ENCODE data around the gene SEPTIN10.
A peak's percentile ranks its signal among the peaks of the same experiment; 100 is the strongest.

Gene SEPTIN10

GRCh38 chr2:109614715-109615636 is 1.2 kb upstream of the SEPTIN10 start:
- peak overlapping the region; percentile 99 for H3K23ac ChIP-seq (ENCODE audit: low read depth, low read length, poor library complexity)
- H4K8ac ChIP-seq (ENCODE audit: low read depth, low read length) = peak overlapping the region; percentile 43
- H3K18ac ChIP-seq (ENCODE audit: low read length) = peak overlapping the region; percentile 91
- H3K36me3 ChIP-seq (replicated peaks in 1 of 2; ENCODE audit: control insufficient read depth in 2 of 2, insufficient read depth in 2 of 2, low read length in 2 of 2) = peaks cover 0 to 34% of the 10 kb centered on the region in 2 donors
- peaks cover 7 to 15% of the 10 kb centered on the region in 2 donors for H3K4me1 ChIP-seq (ENCODE audit: control insufficient read depth in 2 of 2, insufficient read depth in 1 of 2, low read depth in 1 of 2, low read length in 2 of 2)
- H4K91ac ChIP-seq (ENCODE audit: low read depth, low read length, poor library complexity) = no peak overlapping the region
- H2AFZ ChIP-seq (ENCODE audit: low read length) = peak overlapping the region; percentile 90
- H3K4me3 ChIP-seq (ENCODE audit: low read length in 2 of 2) = peak overlapping the region; percentile 74 to 92
- no CpG with 5 or more reads among the region's 90 CpGs for WGBS, 2 donors (ENCODE audit: extremely low coverage in 2 of 2, insufficient read length in 2 of 2, insufficient replicate concordance in 1 of 2)
- H2AK5ac ChIP-seq (ENCODE audit: low read depth, low read length) = peak overlapping the region; percentile 81
- peak overlapping the region; percentile 73 for H2BK12ac ChIP-seq (ENCODE audit: low read length)
- no peak overlapping the region for H3K27ac ChIP-seq (replicated peaks; ENCODE audit: low read length)
- H3K79me1 ChIP-seq (ENCODE audit: low read depth, low read length) = peaks cover 9% of the 10 kb centered on the region
- DNase-seq (ENCODE audit: low spot score) = peak; percentile 33
- peaks cover 0 to 17% (median 10%) of the 10 kb centered on the region in 3 experiments for H3K27me3 ChIP-seq (ENCODE audit: control insufficient read depth in 3 of 3, insufficient read depth in 3 of 3, low read depth in 1 of 3, low read length in 3 of 3)
- H2BK5ac ChIP-seq (ENCODE audit: low read length) = peak overlapping the region; percentile 53
- H2BK15ac ChIP-seq (ENCODE audit: low read length) = peak overlapping the region; percentile 83
- H2BK120ac ChIP-seq (ENCODE audit: low read depth, low read length) = peak overlapping the region; percentile 47
- peak overlapping the region; percentile 84 for H3K4ac ChIP-seq (ENCODE audit: low read length)
- peak overlapping the region; percentile 89 for H3K14ac ChIP-seq (ENCODE audit: low read length)
- H3K9ac ChIP-seq (ENCODE audit: low read depth, low read length, poor library complexity) = peak overlapping the region; percentile 91
- peak overlapping the region; percentile 93 for H3K4me2 ChIP-seq (ENCODE audit: insufficient read depth, low read length, poor library complexity, severe bottlenecking)
- peaks cover 0 to 5% of the 10 kb centered on the region in 2 donors for H3K9me3 ChIP-seq (replicated peaks in 1 of 2; ENCODE audit: control insufficient read depth in 2 of 2, insufficient read depth in 1 of 2, low read depth in 1 of 2, low read length in 2 of 2)

- H3K79me1 ChIP-seq (ENCODE audit: low read depth, low read length) = peaks cover 9% of the 10 kb centered on the region
Measured at GRCh38 chr2:109613081-109613921, 465 bp downstream of the SEPTIN10 start.

DNA sequence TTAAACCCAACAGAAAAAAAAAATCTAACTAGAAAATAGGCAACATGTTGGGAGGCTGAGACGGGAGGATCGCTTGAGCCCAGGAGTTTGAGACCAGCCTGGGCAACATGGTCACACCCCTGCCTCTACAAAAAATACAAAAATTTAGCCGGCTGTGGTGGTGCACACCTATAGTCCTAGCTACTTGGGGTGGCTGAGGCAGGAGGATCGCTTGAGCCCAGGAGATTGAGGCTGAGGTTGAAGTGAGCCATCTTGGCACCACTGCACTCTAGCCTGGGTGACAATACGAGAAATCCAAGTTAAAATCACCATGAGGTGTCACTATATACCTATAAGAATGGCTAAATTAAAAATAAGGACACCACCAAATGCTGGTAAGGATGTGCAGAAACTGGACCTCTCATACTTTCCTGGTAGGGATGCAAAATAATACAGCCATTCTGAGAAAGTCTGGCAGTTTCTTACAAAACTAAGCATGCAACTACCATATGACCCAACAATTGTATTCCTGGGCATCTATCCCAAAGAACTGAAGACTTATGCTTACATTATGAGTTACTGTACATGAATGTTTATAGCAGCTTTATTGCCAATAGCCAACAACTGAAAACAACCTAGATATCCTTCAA is 2.2 kb downstream of the SEPTIN10 start:
- H3K79me1 ChIP-seq (ENCODE audit: low read depth, low read length) = peaks cover 9% of the 10 kb centered on the region
- H2BK12ac ChIP-seq (ENCODE audit: low read length) = no peak overlapping the region
- WGBS, 2 donors (ENCODE audit: extremely low coverage in 2 of 2, insufficient read length in 2 of 2, insufficient replicate concordance in 1 of 2) = no CpG with 5 or more reads among the region's 5 CpGs
- H3K4ac ChIP-seq (ENCODE audit: low read length) = no peak overlapping the region
- peaks cover 7 to 18% of the 10 kb centered on the region in 2 donors for H3K4me1 ChIP-seq (ENCODE audit: control insufficient read depth in 2 of 2, insufficient read depth in 1 of 2, low read depth in 1 of 2, low read length in 2 of 2)
- H3K27ac ChIP-seq (replicated peaks; ENCODE audit: low read length) = no peak overlapping the region
- H2BK15ac ChIP-seq (ENCODE audit: low read length) = no peak overlapping the region
- no peak overlapping the region for H2AFZ ChIP-seq (ENCODE audit: low read length)
- no peak overlapping the region for H3K18ac ChIP-seq (ENCODE audit: low read length)
- DNase-seq (ENCODE audit: low spot score) = no peak
- H2BK120ac ChIP-seq (ENCODE audit: low read depth, low read length) = no peak overlapping the region
- peak overlapping the region in 1 of 2 donors; percentile 71 for H3K4me3 ChIP-seq (ENCODE audit: low read length in 2 of 2)
- H3K9ac ChIP-seq (ENCODE audit: low read depth, low read length, poor library complexity) = no peak overlapping the region
- no peak overlapping the region for H3K23ac ChIP-seq (ENCODE audit: low read depth, low read length, poor library complexity)
- H3K36me3 ChIP-seq (replicated peaks in 1 of 2; ENCODE audit: control insufficient read depth in 2 of 2, insufficient read depth in 2 of 2, low read length in 2 of 2) = peaks cover 0 to 29% of the 10 kb centered on the region in 2 donors
- H2AK5ac ChIP-seq (ENCODE audit: low read depth, low read length) = no peak overlapping the region
- no peak overlapping the region for H4K91ac ChIP-seq (ENCODE audit: low read depth, low read length, poor library complexity)
- H3K14ac ChIP-seq (ENCODE audit: low read length) = no peak overlapping the region
- peaks cover 0 to 3% of the 10 kb centered on the region in 2 donors for H3K9me3 ChIP-seq (replicated peaks in 1 of 2; ENCODE audit: control insufficient read depth in 2 of 2, insufficient read depth in 1 of 2, low read depth in 1 of 2, low read length in 2 of 2)
- H4K8ac ChIP-seq (ENCODE audit: low read depth, low read length) = no peak overlapping the region
- H3K4me2 ChIP-seq (ENCODE audit: insufficient read depth, low read length, poor library complexity, severe bottlenecking) = no peak overlapping the region
- H3K27me3 ChIP-seq (ENCODE audit: control insufficient read depth in 3 of 3, insufficient read depth in 3 of 3, low read depth in 1 of 3, low read length in 3 of 3) = peaks cover 0 to 17% (median 10%) of the 10 kb centered on the region in 3 experiments
- no peak overlapping the region for H2BK5ac ChIP-seq (ENCODE audit: low read length)

More at GRCh38 chr2:109613081-109613921, 465 bp downstream of the SEPTIN10 start:
- H4K8ac ChIP-seq (ENCODE audit: low read depth, low read length) = no peak overlapping the region
- H3K14ac ChIP-seq (ENCODE audit: low read length) = no peak overlapping the region
- H3K23ac ChIP-seq (ENCODE audit: low read depth, low read length, poor library complexity) = peak overlapping the region; percentile 80
- peaks cover 0 to 38% of the 10 kb centered on the region in 2 donors for H3K36me3 ChIP-seq (replicated peaks in 1 of 2; ENCODE audit: control insufficient read depth in 2 of 2, insufficient read depth in 2 of 2, low read length in 2 of 2)
- H2BK120ac ChIP-seq (ENCODE audit: low read depth, low read length) = peak overlapping the region; percentile 47
- no CpG with 5 or more reads among the region's 82 CpGs for WGBS, 2 donors (ENCODE audit: extremely low coverage in 2 of 2, insufficient read length in 2 of 2, insufficient replicate concordance in 1 of 2)
- peaks cover 7 to 22% of the 10 kb centered on the region in 2 donors for H3K4me1 ChIP-seq (ENCODE audit: control insufficient read depth in 2 of 2, insufficient read depth in 1 of 2, low read depth in 1 of 2, low read length in 2 of 2)
- H3K18ac ChIP-seq (ENCODE audit: low read length) = peak overlapping the region; percentile 96
- H3K4me2 ChIP-seq (ENCODE audit: insufficient read depth, low read length, poor library complexity, severe bottlenecking) = peak overlapping the region; percentile 69
- peak overlapping the region; percentile 32 for H2BK5ac ChIP-seq (ENCODE audit: low read length)
- H3K27me3 ChIP-seq (ENCODE audit: control insufficient read depth in 3 of 3, insufficient read depth in 3 of 3, low read depth in 1 of 3, low read length in 3 of 3) = peaks cover 0 to 17% (median 10%) of the 10 kb centered on the region in 3 experiments
- H4K91ac ChIP-seq (ENCODE audit: low read depth, low read length, poor library complexity) = no peak overlapping the region
- no peak overlapping the region for H2BK12ac ChIP-seq (ENCODE audit: low read length)
- no peak overlapping the region for H2BK15ac ChIP-seq (ENCODE audit: low read length)
- peak overlapping the region; percentile 92 for H3K9ac ChIP-seq (ENCODE audit: low read depth, low read length, poor library complexity)
- H2AFZ ChIP-seq (ENCODE audit: low read length) = peak overlapping the region; percentile 85
- peak overlapping the region; percentile 99 for H3K27ac ChIP-seq (replicated peaks; ENCODE audit: low read length)
- H3K9me3 ChIP-seq (replicated peaks in 1 of 2; ENCODE audit: control insufficient read depth in 2 of 2, insufficient read depth in 1 of 2, low read depth in 1 of 2, low read length in 2 of 2) = peaks cover 0 to 3% of the 10 kb centered on the region in 2 donors
- no peak overlapping the region for H3K4ac ChIP-seq (ENCODE audit: low read length)
- DNase-seq (ENCODE audit: low spot score) = no peak
- H2AK5ac ChIP-seq (ENCODE audit: low read depth, low read length) = no peak overlapping the region
- H3K4me3 ChIP-seq (ENCODE audit: low read length in 2 of 2) = peak overlapping the region; percentile 71 to 99
